Activated naive CD4-positive, alpha-beta T cell treated with anti-CD3 and anti-CD28 coated beads, Interleukin-2, amount 50 U/mL, for 72 hours (primary cell): Measurements from ENCODE around the gene NFYC. TPM values are rescaled to one million over a fixed set of nuclear protein-coding genes. Genes with fewer than 3 reads are reported as not detected.

Experiments
- ATAC-seq, 2 donors: fragments of 150-1000 bp; cut with Tn5 transposase; 2 replicates each; pipeline ENCODE4 v1.10.0; 2021; ENCODE audit warnings: mild to moderate bottlenecking in 2 of 2, moderate library complexity in 2 of 2
- DNase-seq, 2 donors: peaks; one replicate each; pipeline ENCODE4 v3.0.0; 2021 to 2022; ENCODE audit warnings: low spot score in 2 of 2
- H3K27ac Mint-ChIP-seq, 2 donors: one replicate each; pipeline ENCODE4 v1.8.0; 2022; ENCODE audit warnings: mild to moderate bottlenecking in 2 of 2, mixed read lengths in 2 of 2
- H3K36me3 Mint-ChIP-seq, 2 donors: one replicate each; pipeline ENCODE4 v1.8.0; 2022; ENCODE audit warnings: mixed read lengths in 2 of 2
- H3K9me3 Mint-ChIP-seq, 2 donors: one replicate each; pipeline ENCODE4 v1.8.0; 2022; ENCODE audit warnings: mixed read lengths in 2 of 2
- total RNA-seq, 2 donors: library from RNA; stranded (reverse); gene quantifications; one replicate each; pipeline ENCODE4 v1.2.3, GENCODE V29; 2022

NFYC gene
- total RNA-seq = 10 to 100 TPM; 58.9 to 62.5 TPM

GRCh38 chr1:40691538-40692428, at the start of gene NFYC:
TSS of gene NFYC (plus strand) at chr1:40691704. CDS start at chr1:40738844, 47,140 bp downstream.
- DNase-seq (peak; percentile 96 to 97), ATAC-seq (peak; percentile 86)
- H3K9me3 Mint-ChIP-seq = peaks cover 0 to under 1% of the 10 kb centered on the region in 2 donors
- peak within 1 kb of the TSS; percentile 98 for H3K27ac Mint-ChIP-seq
- H3K36me3 Mint-ChIP-seq = peaks cover 17 to 28% of the 10 kb centered on the region in 2 donors

GRCh38 chr1:40645118-40645680, 46.3 kb upstream of the NFYC start:
- DNase-seq (no peak), ATAC-seq (no peak)
- H3K9me3 Mint-ChIP-seq = no peaks in the 10 kb centered on the region
- H3K27ac Mint-ChIP-seq = peak overlapping the region in 1 of 2 donors; percentile 25
- no peaks in the 10 kb centered on the region for H3K36me3 Mint-ChIP-seq

- Mint-ChIP-seq H3K27ac (no peak overlapping the region), H3K9me3 (no peaks in the 10 kb centered on the region), H3K36me3 (no peaks in the 10 kb centered on the region)
- no peak for ATAC-seq
- DNase-seq = no peak
These were observed 45.2 kb upstream of the NFYC start for GRCh38 chr1:40646315-40646714.

DNA sequence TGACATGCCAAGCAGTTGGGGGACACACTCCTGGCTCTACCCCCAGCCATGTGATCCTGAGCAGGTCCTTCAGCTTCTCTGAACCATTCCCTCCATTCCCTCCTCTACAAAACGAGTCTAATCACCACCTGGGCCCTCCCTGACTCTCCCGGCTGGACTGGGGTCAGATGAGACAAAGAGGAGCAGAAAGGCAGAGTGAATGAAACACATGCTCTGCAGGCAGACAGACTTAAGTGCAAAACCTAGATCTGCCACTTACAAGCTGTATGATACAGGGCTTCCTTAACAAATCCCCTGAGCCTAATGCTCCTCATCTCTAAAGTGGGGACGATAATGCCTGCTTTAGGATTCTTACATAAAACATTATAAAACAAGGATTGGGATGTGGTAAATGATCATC, 43.3 kb upstream of the NFYC start:
- no peaks in the 10 kb centered on the region for H3K36me3 Mint-ChIP-seq
- no peak overlapping the region for H3K27ac Mint-ChIP-seq
- DNase-seq = no peak
- no peaks in the 10 kb centered on the region for H3K9me3 Mint-ChIP-seq
- no peak for ATAC-seq

- no peak for DNase-seq
- no peak for ATAC-seq
- H3K36me3 Mint-ChIP-seq = no peaks in the 10 kb centered on the region
These were observed 42.4 kb upstream of the NFYC start for GRCh38 chr1:40648928-40649591.

DNA sequence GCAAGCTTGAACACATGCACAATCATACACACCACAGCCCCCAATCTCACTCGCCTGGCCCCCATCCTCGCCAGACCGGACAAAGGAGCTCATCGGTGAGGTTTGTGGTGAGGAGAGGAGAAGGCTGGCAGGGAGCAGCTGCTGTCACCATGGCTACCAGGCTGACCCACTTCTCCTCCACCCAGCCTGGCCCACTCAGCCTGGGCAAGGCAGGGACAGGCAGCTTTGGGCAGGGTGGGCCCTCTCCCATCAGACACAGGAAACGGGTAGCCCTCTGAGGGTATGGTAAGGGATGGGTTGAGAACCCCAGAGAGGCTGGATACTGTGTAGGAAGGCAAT, 41.9 kb upstream of the NFYC start:
- Mint-ChIP-seq H3K36me3 (no peaks in the 10 kb centered on the region), H3K27ac (no peak overlapping the region), H3K9me3 (no peaks in the 10 kb centered on the region)
- ATAC-seq = no peak
- DNase-seq = no peak

More at GRCh38 chr1:40648928-40649591, 42.4 kb upstream of the NFYC start:
- Mint-ChIP-seq H3K9me3 (no peaks in the 10 kb centered on the region), H3K27ac (no peak overlapping the region)

DNA sequence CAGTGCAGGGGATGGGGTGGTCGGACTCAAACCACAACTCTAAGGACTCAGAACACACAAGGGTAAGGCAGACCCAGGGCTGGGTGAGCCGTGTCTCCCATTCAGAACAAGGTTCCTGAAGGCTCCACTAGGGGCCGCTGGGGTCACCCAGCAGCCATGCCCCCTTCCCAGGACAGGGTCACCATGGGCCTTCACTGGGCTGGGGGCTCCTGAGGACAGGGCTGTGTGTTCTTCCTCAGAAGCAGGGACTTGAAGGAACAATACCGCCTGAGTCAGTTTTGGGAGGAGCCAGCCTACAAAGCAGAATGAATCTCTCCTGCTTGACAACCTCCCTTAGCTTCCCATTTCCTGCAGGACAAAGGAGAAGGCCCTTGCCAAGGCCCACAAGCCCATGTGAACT, 41.4 kb upstream of the NFYC start:
- Mint-ChIP-seq H3K27ac (no peak overlapping the region), H3K9me3 (no peaks in the 10 kb centered on the region), H3K36me3 (no peaks in the 10 kb centered on the region)
- no peak for DNase-seq
- peak; percentile 61 to 63 for ATAC-seq

DNA sequence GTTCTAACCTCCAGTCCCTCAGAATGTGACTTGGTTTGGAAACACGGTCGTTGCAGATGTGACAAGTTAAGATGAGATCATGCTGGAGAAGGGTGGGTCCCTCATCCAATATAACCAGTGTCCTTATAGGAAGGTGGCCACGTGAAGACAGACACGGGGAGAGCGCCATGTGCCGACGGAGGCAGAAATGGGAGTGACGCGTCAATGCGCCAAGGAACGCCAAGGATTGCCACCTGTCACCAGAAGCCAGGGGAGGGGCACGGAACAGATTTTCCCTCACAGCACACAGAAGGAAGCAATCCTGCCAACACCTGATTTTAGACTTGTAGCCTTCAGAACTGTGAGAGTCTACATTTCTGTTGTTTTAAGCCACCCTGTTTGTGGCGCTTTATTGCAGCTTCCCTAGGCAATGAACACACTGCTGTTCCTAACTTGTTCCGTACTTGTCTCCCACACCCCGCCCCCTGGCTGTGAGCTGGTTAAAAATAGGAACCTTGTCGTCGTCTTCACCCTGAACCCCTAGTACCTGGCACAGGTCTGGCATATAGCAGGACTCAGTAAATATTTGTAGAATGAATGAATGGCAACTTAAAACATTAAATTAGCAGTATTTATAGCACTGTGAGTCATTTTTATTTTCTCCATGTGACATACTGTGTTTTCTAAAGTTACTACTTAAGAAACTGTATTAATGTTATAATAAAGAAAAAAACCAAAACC, 40.2 kb upstream of the NFYC start:
- no peak overlapping the region for H3K27ac Mint-ChIP-seq
- H3K9me3 Mint-ChIP-seq = no peaks in the 10 kb centered on the region
- DNase-seq (no peak), ATAC-seq (no peak)
- no peaks in the 10 kb centered on the region for H3K36me3 Mint-ChIP-seq

- Mint-ChIP-seq H3K9me3 (no peaks in the 10 kb centered on the region), H3K27ac (no peak overlapping the region), H3K36me3 (no peaks in the 10 kb centered on the region)
- ATAC-seq = no peak
- no peak for DNase-seq
These were observed 39.0 kb upstream of the NFYC start for GRCh38 chr1:40652468-40652867.

DNA sequence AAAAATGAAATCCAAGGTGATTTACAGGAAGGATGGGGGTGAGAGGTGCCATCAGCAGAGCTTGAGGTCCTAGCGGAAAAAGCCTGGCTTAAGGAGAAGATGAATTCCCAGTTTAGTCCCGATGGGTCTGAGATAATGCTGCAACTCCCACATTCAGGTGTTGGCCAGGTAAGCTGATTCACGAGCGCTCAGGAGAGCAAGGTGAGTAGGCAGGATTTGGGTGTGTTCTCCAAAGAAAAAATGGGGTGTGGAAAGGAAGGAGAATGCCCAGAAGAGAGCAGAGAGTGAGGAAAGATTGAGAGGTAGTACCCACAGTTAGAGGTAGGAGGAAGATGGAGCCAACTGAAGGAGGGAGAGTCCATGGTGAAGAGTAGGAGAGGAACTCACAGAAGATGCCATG, 38.5 kb upstream of the NFYC start:
- Mint-ChIP-seq H3K9me3 (no peaks in the 10 kb centered on the region), H3K36me3 (no peaks in the 10 kb centered on the region), H3K27ac (no peak overlapping the region)
- ATAC-seq (no peak), DNase-seq (no peak)

GRCh38 chr1:40653851-40654537, 37.5 kb upstream of the NFYC start:
- no peak for ATAC-seq
- Mint-ChIP-seq H3K9me3 (no peaks in the 10 kb centered on the region), H3K27ac (no peak overlapping the region), H3K36me3 (no peaks in the 10 kb centered on the region)
- no peak for DNase-seq

DNA sequence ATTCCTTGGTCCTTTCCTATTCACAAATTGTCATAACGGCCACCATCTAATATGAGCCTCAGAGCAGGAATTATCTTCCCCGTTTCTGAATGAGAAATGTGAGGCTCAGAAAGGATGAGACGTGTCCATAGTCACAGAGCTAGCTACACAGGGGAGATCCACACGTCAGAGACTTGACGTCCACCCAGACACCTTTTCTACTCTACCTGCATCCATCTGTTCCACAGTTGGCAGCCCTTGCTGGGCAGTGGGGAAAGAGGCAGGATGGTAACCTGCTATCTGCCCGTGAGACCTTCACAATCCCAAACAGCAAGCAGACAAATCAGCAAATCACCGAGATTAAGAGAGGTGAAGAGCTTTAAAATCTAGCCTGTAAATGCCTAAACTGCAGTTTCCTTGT, 34.5 kb upstream of the NFYC start:
- no peaks in the 10 kb centered on the region for H3K9me3 Mint-ChIP-seq
- ATAC-seq (no peak), DNase-seq (no peak)
- no peak overlapping the region for H3K27ac Mint-ChIP-seq
- H3K36me3 Mint-ChIP-seq = no peaks in the 10 kb centered on the region

DNA sequence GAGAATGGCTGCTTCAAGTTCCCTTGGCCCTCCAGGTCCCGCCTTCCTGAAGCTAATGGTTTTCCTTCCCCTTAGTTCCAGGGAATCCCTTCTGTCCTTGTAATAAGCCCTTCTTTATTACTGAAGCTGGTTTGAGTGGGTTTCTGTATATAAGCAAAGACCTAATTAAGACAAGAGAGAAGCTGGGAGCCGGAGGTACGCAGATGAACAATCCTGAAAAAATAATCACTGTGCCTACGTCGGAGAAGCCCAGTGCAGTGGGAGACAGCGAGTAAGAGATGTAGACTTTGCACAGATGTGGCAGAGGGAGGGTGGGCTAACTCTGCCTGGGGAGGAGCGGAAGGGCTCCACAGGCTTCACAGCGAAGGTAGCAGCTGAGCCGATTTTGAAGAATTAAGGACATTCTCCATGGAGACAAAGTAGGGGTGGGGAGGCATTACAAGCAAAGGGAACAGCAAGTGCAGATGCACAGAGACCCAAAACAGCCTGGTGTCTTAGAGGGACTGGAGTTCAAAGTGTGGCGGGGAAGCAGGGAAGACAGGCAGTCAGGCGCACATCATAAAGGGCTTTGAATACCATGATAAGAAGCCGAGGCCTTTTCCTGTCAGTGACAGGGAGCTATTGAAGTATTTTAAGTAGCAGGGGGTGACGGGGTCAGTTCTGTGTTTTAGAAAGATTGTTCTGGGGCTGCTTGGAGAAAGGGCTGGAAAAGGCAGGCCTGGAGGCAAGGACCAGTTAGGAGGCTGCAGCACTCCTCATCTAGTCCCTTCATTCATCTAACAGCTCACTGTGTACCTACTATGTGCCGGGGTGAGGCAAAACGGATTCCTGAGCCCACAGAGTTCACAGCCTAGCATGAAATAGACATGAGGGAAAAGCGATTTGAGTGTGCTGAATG, 32.5 kb upstream of the NFYC start:
- H3K27ac Mint-ChIP-seq = no peak overlapping the region
- DNase-seq (no peak), ATAC-seq (no peak)
- no peaks in the 10 kb centered on the region for H3K36me3 Mint-ChIP-seq
- no peaks in the 10 kb centered on the region for H3K9me3 Mint-ChIP-seq

- Mint-ChIP-seq H3K9me3 (no peaks in the 10 kb centered on the region), H3K27ac (no peak overlapping the region), H3K36me3 (no peaks in the 10 kb centered on the region)
- DNase-seq (no peak), ATAC-seq (no peak)
These were observed 31.9 kb upstream of the NFYC start for GRCh38 chr1:40659649-40659947.

DNA sequence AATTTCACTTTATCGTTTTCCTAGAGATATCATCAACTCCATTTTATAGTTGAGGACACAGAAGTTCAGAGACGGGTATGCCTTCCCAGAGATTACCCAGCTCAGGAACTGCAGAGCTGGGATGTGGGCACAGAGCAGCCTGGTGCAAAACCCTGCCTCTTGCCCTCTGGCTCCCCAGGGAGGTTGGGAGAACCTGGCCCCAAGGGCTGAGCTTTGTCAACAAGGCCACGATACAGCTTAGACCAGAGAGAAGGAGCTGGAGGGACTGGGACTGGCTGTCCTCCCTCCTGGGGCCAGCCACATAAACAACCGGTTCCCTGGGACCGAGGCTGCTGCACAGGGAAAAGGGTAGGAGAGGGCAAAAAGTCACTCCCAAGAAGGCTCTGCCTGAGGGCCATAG, 29.8 kb upstream of the NFYC start:
- Mint-ChIP-seq H3K36me3 (no peaks in the 10 kb centered on the region), H3K9me3 (no peaks in the 10 kb centered on the region), H3K27ac (peak overlapping the region in 1 of 2 donors; percentile 28)
- no peak for DNase-seq
- ATAC-seq = no peak

DNA sequence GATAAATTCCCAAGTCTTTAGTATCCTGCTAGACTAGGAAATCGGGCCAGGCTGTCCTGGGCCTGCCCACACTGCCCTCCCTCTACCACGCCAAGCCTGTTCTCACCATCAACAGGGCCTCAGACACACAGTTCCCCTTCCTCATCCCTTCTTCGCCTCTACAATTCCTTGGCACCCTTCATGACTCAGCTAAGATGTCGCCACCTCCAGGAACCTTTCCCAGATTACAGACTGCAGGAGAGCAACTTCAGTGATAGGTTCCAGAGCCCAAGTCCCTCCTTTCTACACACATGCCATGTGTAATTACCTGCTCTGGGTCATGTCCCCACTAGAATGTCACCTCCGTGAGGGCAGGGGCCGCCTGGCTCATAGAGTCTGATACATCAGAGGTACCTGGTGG, 29.4 kb upstream of the NFYC start:
- Mint-ChIP-seq H3K27ac (peak overlapping the region in 1 of 2 donors; percentile 28), H3K36me3 (no peaks in the 10 kb centered on the region), H3K9me3 (no peaks in the 10 kb centered on the region)
- DNase-seq (no peak), ATAC-seq (no peak)
